HG03280 (cell line): ENCODE data around the gene ARPC3.
"Not testable (repeated sequence)": the region's sequence is repeated elsewhere in the genome, so short reads cannot be mapped to it uniquely, and the experiment has no call there.

Experiments used
- ATAC-seq: cut with Tn5 transposase; IDR thresholded peaks from one replicate; pipeline ENCODE4 v1.9.1; 2021; ENCODE audit warnings: mild to moderate bottlenecking, moderate library complexity; ENCODE audit not compliant: unreplicated experiment

ARPC3 gene

GRCh38 chr12:110449799-110450497, at the start of gene ARPC3:
ARPC3 (minus strand) TSS chr12:110450337; CDS start chr12:110450260, 77 bp downstream.
- peak; percentile 96 for ATAC-seq

DNA sequence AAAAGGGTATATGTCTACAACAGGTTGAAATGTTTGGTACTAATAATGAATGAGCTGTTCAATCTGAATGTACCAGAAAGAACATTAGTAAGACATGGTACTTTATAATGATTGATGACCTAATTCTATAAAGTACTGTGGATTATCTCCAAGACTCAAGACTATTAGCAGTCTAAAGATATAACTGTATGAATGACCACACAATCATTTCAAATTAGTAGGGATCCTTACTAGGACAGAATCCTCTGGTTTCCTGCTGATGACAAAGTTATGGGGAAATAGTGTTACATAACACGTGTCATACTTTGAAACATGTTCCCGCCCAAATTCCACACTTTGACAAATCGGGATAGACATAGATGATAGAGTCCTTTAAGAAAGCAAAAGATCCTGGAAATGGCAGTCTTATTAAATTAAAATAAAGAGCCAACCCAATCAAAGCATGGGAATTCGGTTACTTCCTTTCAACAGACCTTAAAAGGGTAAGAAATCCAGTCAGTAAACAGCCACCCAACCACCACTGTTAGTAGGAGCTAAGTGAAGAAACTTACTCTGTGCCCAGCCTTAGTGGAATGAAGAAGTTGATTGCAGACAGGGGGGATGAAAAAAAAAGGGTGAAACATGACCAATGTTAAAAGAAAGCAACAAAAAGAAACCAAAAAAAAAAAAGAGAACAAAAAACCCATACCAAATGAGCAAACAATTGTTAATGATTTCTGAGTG, 49.0 kb upstream of the ARPC3 start:
- no peak for ATAC-seq

GRCh38 chr12:110475426-110475825, 25.3 kb upstream of the ARPC3 start:
- no peak for ATAC-seq

DNA sequence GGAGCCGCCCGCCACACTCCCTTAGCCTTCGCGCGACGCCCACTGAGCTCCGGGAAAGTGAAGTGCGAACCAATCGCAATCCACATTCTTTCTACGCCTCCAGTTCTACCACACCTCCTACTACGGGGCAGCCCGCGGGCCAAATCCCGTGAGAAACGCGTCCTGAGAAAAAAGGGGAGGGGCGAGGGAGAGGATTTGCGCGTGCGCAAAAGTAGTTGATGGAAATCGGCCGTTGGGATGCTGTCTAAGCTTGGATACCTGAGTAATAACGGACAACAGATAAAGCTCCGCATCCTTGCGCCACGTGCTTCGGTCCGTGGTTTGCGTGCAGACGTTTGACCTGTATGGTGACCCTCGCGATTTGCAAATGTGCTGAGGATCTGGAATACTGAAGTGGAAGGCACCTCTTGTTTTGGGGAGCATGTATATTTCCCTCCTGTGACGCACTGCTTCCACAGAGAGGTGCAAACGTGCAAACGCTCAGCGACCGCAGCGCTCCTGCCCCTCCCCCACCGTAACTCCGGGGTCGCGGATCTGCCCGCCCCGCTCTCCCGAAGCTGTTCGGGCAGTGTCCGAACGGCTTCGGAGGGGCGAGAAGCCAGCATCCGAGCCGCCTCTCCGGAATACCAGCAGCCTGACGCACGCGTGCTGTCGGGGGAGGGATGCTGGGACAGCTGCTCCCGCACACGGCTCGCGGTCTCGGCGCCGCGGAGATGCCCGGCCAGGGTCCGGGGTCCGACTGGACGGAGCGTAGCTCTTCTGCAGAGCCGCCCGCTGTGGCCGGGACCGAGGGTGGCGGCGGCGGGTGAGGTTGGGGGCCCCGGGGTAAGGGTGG, 18.3 kb upstream of the ARPC3 start, which contains the start of the genes FAM216A and GPN3:
TSS of gene FAM216A (plus strand) at position 632 of the 835 bp plus-strand sequence. CDS start at position 663, 31 bp downstream.
TSS of gene GPN3 (minus strand) at position 44 of the 835 bp plus-strand sequence. CDS start 54 bp downstream, outside the sequence.
- peak; percentile 77 for ATAC-seq

- no peak for ATAC-seq
Measured at GRCh38 chr12:110467847-110468213, 17.7 kb upstream of the ARPC3 start.

DNA sequence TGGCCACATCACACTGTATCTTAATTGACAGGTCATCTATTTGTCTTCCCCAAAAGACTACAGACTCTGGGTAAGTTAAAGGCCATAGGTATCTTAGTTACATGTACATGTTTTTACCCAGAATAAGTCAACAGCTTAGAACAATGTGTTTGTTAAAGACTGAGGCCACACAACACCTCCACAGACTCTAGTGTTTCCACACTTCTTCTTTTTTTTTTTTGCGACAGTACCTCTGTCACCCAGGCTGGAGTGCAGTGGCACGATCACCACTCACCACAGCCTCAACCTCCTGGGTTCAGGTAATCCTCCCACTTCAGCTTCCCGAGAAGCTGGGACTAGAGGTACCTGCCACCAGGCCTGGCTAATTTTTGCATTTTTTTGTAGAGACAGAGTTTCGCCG, 16.7 kb upstream of the ARPC3 start:
- ATAC-seq = no peak

DNA sequence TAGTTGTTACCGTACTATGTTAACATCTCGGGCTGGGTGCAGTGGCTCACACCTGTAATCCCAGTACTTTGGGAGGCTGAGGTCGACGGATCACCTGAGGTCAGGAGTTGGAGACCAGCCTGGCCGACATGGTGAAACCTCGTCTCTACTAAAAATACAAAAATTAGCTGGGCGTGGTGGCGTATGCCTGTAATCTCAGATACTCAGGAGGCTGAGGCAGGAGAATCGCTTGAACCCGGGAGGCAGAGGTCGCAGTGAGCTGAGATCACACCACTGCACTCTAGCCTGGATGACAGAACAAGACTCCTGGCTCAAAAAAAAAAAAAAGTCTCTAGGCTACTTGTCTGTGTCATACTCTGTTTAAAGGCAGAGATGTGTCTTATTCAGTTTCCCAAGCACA, 15.6 kb upstream of the ARPC3 start:
- not testable (repeated sequence) for ATAC-seq

- no peak for ATAC-seq
Measured at GRCh38 chr12:110465024-110465423, 14.9 kb upstream of the ARPC3 start.

DNA sequence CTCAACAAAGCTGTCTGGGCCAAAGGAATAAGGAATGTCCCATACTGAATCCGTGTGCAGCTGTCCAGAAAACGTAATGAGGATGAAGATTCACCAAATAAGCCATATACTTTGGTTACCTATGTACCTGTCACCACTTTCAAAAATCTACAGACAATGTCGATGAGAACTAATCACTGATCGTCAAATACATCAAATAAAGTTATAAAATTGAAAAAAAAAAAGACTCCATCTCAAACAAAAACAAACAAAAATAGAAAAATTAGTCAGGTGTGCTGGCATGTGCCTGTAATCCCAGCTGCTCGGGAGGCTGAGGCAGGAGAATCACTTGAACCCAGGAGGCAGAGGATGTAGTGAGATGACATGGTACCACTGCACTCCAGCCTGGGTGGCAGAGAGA, 11.1 kb upstream of the ARPC3 start:
- not testable (repeated sequence) for ATAC-seq

- ATAC-seq = no peak
Measured at GRCh38 chr12:110458756-110459155, 8.6 kb upstream of the ARPC3 start.

DNA sequence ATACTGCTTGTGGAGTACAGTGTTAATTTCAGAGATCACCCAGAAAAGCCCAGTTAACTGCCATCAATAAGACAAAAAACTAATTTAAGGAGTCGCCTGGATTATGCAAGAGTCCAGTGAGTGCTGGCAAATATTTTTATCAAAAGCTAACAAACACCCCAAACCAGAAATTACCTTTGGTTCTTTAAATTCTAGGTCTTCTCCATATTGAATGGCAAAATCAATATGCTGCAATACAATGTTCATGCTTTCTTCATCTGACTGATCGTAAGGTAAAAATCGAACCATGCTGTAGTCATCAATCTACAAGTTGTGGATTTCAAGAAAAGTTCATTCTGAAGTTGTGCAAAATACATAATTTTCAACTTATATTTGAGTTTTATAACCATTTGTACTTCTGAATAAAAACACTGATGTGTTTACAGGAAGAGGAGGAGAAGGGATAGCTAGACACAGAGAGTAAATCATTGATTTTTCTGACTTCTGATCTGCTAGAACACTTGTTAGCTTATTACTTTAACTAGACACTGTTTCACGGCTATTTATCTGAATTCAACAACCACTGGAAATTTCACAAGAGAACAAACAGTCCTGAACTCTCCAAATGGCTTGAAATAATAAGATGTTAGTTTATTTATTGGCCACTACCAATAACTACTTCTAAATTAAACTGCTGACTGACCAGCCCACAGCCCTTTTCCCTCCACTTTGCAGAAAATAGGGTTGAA, 3.6 kb upstream of the ARPC3 start:
- ATAC-seq = no peak

- no peak for ATAC-seq
Measured at GRCh38 chr12:110451263-110451662, 1.1 kb upstream of the ARPC3 start.

DNA sequence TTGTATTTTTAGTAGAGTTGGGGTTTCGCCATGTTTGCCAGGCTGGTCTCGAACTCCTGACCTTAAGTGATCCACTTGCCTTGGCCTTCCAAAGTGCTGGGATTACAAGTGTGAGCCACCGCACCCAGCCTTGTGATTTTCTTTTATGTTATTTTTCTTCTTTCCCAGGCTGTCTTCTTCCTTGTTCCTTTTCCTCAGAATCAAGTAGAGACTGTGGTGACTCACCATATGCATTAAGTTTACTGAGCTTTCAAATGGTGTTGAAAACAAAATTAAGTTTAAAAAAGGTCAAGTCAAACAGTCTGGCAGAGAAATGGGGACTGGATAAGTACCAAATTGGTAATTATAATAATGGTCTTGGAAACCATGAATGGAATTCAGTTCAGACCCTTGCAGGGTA, 5.7 kb downstream of the ARPC3 start:
- ATAC-seq = no peak

- ATAC-seq = no peak
Measured at GRCh38 chr12:110436231-110436630, 13.9 kb downstream of the ARPC3 start.

- no peak for ATAC-seq
Measured at GRCh38 chr12:110431957-110432587, 18.1 kb downstream of the ARPC3 start.

GRCh38 chr12:110429676-110430075, 20.5 kb downstream of the ARPC3 start:
- not testable (repeated sequence) for ATAC-seq

GRCh38 chr12:110426406-110426805, 23.7 kb downstream of the ARPC3 start:
- ATAC-seq = no peak

GRCh38 chr12:110424237-110424636, 25.9 kb downstream of the ARPC3 start:
- no peak for ATAC-seq

DNA sequence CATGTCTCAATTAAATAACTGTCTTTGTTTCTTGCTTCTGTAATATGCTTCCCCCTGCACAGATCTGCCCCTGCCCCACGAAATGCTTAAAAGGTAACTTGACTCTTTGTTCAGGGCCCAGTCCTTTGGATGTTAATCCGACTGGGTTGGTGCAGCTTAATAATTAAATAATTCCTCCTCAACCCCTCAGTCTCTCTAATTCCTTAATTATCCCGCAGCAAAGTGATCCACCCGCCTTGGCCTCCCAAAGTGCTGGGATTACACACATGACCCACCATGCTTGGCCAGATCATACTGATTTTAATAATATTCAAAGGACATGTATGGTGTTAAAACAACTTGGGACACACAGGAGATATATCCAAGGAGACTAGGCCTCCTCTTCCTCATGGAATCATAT, 28.4 kb downstream of the ARPC3 start:
- ATAC-seq = no peak

- no peak for ATAC-seq
Measured at GRCh38 chr12:110421159-110421661, 28.9 kb downstream of the ARPC3 start.
